Lung (tissue), 12 donors: ENCODE measurements around the gene CAP2. TPM values are rescaled to one million over a fixed set of nuclear protein-coding genes. Genes with fewer than 3 reads are reported as not detected.

Source experiments
- ATAC-seq: fragments of 200-7000 bp; cut with Tn5 transposase; one replicate; pipeline ENCODE4 v1.9.1; 2020; ENCODE audit warnings: moderate number of reproducible peaks; ENCODE audit not compliant: insufficient read depth, low FRiP score
- DNase-seq, 3 donors: peaks; one replicate each; pipeline ENCODE4 v3.0.0-alpha.2; 2013 to 2017
- H3K27ac ChIP-seq, 2 donors: one replicate each; pipeline ENCODE4 v1.5.1; 2013; ENCODE audit warnings: mild to moderate bottlenecking in 2 of 2, moderate library complexity in 2 of 2, control low read depth in 1 of 2, inconsistent platforms in 1 of 2, low read depth in 1 of 2, low read length in 1 of 2
- H3K27me3 ChIP-seq, 3 donors: one replicate each; pipeline ENCODE4 v1.5.1; 2013; ENCODE audit warnings: low read length in 2 of 3; ENCODE audit not compliant: control insufficient read depth in 3 of 3, insufficient read depth in 3 of 3
- H3K36me3 ChIP-seq, 4 donors: one replicate each; pipeline ENCODE4 v1.5.1; 2013; ENCODE audit warnings: low read length in 4 of 4, mild to moderate bottlenecking in 1 of 4, moderate library complexity in 1 of 4; ENCODE audit not compliant: control insufficient read depth in 4 of 4, insufficient read depth in 4 of 4
- H3K4me1 ChIP-seq, 5 donors: one replicate each; pipeline ENCODE4 v1.5.1; 2013; ENCODE audit warnings: low read length in 5 of 5, mild to moderate bottlenecking in 2 of 5, moderate library complexity in 1 of 5; ENCODE audit not compliant: control insufficient read depth in 5 of 5, insufficient read depth in 5 of 5
- H3K4me3 ChIP-seq: one replicate; pipeline ENCODE4 v1.5.1; 2013; ENCODE audit warnings: mild to moderate bottlenecking, control low read depth, moderate library complexity
- H3K9ac ChIP-seq, 2 donors: one replicate each; pipeline ENCODE4 v1.5.1; 2013; ENCODE audit warnings: low read length in 2 of 2, control low read depth in 1 of 2; ENCODE audit not compliant: insufficient read depth in 1 of 2
- H3K9me3 ChIP-seq, 4 donors: one replicate each; pipeline ENCODE4 v1.5.1; 2013; ENCODE audit warnings: low read length in 3 of 4, mild to moderate bottlenecking in 1 of 4, moderate library complexity in 1 of 4; ENCODE audit not compliant: control insufficient read depth in 4 of 4, insufficient read depth in 3 of 4
- CTCF ChIP-seq: IDR thresholded peaks from 2 replicates; pipeline ENCODE4 v1.5.1; 2012; ENCODE audit warnings: mild to moderate bottlenecking; ENCODE audit errors: control extremely low read depth, extremely low read depth
- WGBS, 2 donors: extraction: QIAGEN DNeasy Blood & Tissue Kit; methylation state at CpG; one replicate each; pipeline ENCODE4 v1.1.7; 2013; 5-methylcytosine and 5-hydroxymethylcytosine counted together
- polyA plus RNA-seq, 2 donors: library from polyadenylated mRNA; stranded (reverse); fragments of 200-250 nt; gene quantifications; one replicate each; pipeline ENCODE4 v1.2.1, GENCODE V29; 2013
- total RNA-seq, 2 donors: library from RNA; depleted of rRNA in 1 of 2; stranded (reverse); fragments of >200 nt in 1 of 2; gene quantifications; one replicate each; pipeline ENCODE4 v1.2.1, GENCODE V29; 2014 to 2021
- donor health status: control.
- donor health status: control.
- donor health status: Bipolar disorder and iron deficiency.
- donor health status: healthy.
- donor health status: DM: yes; HTN: yes; CAD: no.

The CAP2 gene
- total and polyA plus RNA-seq, 4 donors: 2.0 to 5.7 (median 3.4) TPM

DNA sequence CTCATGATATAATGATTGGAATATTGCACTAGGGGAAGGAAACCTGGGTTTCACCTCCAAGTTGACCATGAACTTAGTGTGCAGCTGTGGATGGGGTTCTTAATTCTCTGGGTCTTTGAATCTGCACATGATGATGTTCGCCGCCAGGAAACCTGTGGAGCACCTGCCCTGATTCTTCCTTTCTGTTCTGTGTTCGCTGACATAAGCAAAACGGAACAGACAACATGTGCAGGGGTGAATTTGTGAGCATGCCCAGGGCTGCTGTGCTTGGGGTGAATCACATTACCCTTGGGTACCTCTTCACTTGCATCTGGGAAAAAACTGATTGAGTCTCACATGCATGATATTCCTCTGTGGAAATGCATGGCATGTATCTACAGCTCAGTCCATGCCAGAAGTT is 48.8 kb downstream of the CAP2 start:
- Histone ChIP-seq H3K36me3 (no peaks in the 10 kb centered on the region), H3K4me1 (peaks cover 0 to 2% (median 0%) of the 10 kb centered on the region in 5 donors), H3K4me3 (no peak overlapping the region), H3K27ac (no peak overlapping the region), H3K27me3 (no peaks in the 10 kb centered on the region), H3K9ac (no peak overlapping the region), H3K9me3 (no peaks in the 10 kb centered on the region)
- DNase-seq (no peak), ATAC-seq (no peak)
- no peak for TF ChIP-seq CTCF
- WGBS, 2 donors: 82 to 83% methylated on average over 4 of the region's 4 CpGs

- no peak overlapping the region for H3K27ac ChIP-seq
- DNase-seq (no peak), ATAC-seq (no peak)
- no peaks in the 10 kb centered on the region for H3K9me3 ChIP-seq
- H3K36me3 ChIP-seq: no peaks in the 10 kb centered on the region
- 63 to 84% methylated on average over 2 of the region's 2 CpGs for WGBS, 2 donors
- TF ChIP-seq CTCF: no peak
- H3K27me3 ChIP-seq: no peaks in the 10 kb centered on the region
- no peak overlapping the region for H3K4me3 ChIP-seq
- H3K4me1 ChIP-seq: peaks cover 0 to 3% (median 0%) of the 10 kb centered on the region in 5 donors
- no peak overlapping the region for H3K9ac ChIP-seq
These were observed 53.3 kb downstream of the CAP2 start for GRCh38 chr6:17446713-17447112.

GRCh38 chr6:17448165-17448564 is 54.8 kb downstream of the CAP2 start:
- ATAC-seq: no peak
- H3K4me3 ChIP-seq: no peak overlapping the region
- H3K36me3 ChIP-seq: no peaks in the 10 kb centered on the region
- DNase-seq: peak in 2 of 3 donors; percentile 42 to 58
- H3K27ac ChIP-seq: no peak overlapping the region
- 66 to 96% methylated on average over 1 of the region's 1 CpG for WGBS, 2 donors
- H3K4me1 ChIP-seq: peaks cover 0 to 3% (median 0%) of the 10 kb centered on the region in 5 donors
- no peak for TF ChIP-seq CTCF
- H3K9me3 ChIP-seq: no peaks in the 10 kb centered on the region
- H3K9ac ChIP-seq: no peak overlapping the region
- no peaks in the 10 kb centered on the region for H3K27me3 ChIP-seq

- no peak overlapping the region for H3K4me3 ChIP-seq
- TF ChIP-seq CTCF: no peak
- peaks cover 0 to 3% (median 0%) of the 10 kb centered on the region in 5 donors for H3K4me1 ChIP-seq
- no peaks in the 10 kb centered on the region for H3K9me3 ChIP-seq
- no peak for ATAC-seq
- H3K27me3 ChIP-seq: no peaks in the 10 kb centered on the region
- no peak overlapping the region for H3K9ac ChIP-seq
- no peaks in the 10 kb centered on the region for H3K36me3 ChIP-seq
- H3K27ac ChIP-seq: no peak overlapping the region
- WGBS, 2 donors: 94 to 96% methylated on average over 1 of the region's 1 CpG
- DNase-seq: peak in 1 of 3 donors; percentile 23
These were observed 57.0 kb downstream of the CAP2 start for GRCh38 chr6:17450397-17450796.
